ENCODE measurements around the gene HLTF. TPM values are rescaled to one million over a fixed set of nuclear protein-coding genes. Genes with fewer than 3 reads are reported as not detected.
A peak's percentile ranks its signal among the peaks of the same experiment; 100 is the strongest.

The HLTF gene
- total RNA-seq, 2 donors from 2014 or later: 27.5 to 33.6 TPM

- H3K4me1 ChIP-seq (ENCODE audit: control insufficient read depth in 1 of 2, low read depth in 2 of 2): peaks cover under 1 to 3% of the 10 kb centered on the region in 2 donors
- TF ChIP-seq, protein P1, sequence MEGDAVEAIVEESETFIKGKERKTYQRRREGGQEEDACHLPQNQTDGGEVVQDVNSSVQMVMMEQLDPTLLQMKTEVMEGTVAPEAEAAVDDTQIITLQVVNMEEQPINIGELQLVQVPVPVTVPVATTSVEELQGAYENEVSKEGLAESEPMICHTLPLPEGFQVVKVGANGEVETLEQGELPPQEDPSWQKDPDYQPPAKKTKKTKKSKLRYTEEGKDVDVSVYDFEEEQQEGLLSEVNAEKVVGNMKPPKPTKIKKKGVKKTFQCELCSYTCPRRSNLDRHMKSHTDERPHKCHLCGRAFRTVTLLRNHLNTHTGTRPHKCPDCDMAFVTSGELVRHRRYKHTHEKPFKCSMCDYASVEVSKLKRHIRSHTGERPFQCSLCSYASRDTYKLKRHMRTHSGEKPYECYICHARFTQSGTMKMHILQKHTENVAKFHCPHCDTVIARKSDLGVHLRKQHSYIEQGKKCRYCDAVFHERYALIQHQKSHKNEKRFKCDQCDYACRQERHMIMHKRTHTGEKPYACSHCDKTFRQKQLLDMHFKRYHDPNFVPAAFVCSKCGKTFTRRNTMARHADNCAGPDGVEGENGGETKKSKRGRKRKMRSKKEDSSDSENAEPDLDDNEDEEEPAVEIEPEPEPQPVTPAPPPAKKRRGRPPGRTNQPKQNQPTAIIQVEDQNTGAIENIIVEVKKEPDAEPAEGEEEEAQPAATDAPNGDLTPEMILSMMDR (IDR thresholded peaks at IDR 0.05): no peak
- no peak overlapping the region for H3K4me3 ChIP-seq
- DNase-seq (ENCODE audit: low spot score) (no peak), ATAC-seq (ENCODE audit: insufficient number of reproducible peaks, low FRiP score, low read depth) (no peak)
- H3K27ac ChIP-seq: no peak overlapping the region
- no peaks in the 10 kb centered on the region for H3K36me3 ChIP-seq
- no peaks in the 10 kb centered on the region for H3K27me3 ChIP-seq (replicated peaks; ENCODE audit: insufficient read depth)
- no peaks in the 10 kb centered on the region for H3K9me3 ChIP-seq
These were observed 36.6 kb upstream of the HLTF start for GRCh38 chr3:149122721-149123578.

- TF ChIP-seq, protein P1 (IDR thresholded peaks at IDR 0.05): peak; percentile 61
- Histone ChIP-seq H3K4me3 (no peak overlapping the region), H3K9me3 (no peaks in the 10 kb centered on the region), H3K27ac (peak overlapping the region in 1 of 2 donors; percentile 36), H3K4me1 (ENCODE audit: control insufficient read depth in 1 of 2, low read depth in 2 of 2) (peaks cover 6 to 7% of the 10 kb centered on the region in 2 donors), H3K36me3 (no peaks in the 10 kb centered on the region), H3K27me3 (replicated peaks; ENCODE audit: insufficient read depth) (no peaks in the 10 kb centered on the region)
- ATAC-seq (ENCODE audit: insufficient number of reproducible peaks, low FRiP score, low read depth) (no peak), DNase-seq (ENCODE audit: low spot score) (no peak)
These were observed 34.0 kb upstream of the HLTF start for GRCh38 chr3:149120051-149120972.

GRCh38 chr3:149119466-149119865, 33.1 kb upstream of the HLTF start:
- H3K9me3 ChIP-seq: no peaks in the 10 kb centered on the region
- H3K4me3 ChIP-seq: no peak overlapping the region
- ATAC-seq (ENCODE audit: insufficient number of reproducible peaks, low FRiP score, low read depth): no peak
- H3K4me1 ChIP-seq (ENCODE audit: control insufficient read depth in 1 of 2, low read depth in 2 of 2): peaks cover 11 to 14% of the 10 kb centered on the region in 2 donors
- no peaks in the 10 kb centered on the region for H3K36me3 ChIP-seq
- no peak for DNase-seq (ENCODE audit: low spot score)
- TF ChIP-seq, protein P1 (IDR thresholded peaks at IDR 0.05): no peak
- H3K27me3 ChIP-seq (replicated peaks; ENCODE audit: insufficient read depth): no peaks in the 10 kb centered on the region
- no peak overlapping the region for H3K27ac ChIP-seq

DNA sequence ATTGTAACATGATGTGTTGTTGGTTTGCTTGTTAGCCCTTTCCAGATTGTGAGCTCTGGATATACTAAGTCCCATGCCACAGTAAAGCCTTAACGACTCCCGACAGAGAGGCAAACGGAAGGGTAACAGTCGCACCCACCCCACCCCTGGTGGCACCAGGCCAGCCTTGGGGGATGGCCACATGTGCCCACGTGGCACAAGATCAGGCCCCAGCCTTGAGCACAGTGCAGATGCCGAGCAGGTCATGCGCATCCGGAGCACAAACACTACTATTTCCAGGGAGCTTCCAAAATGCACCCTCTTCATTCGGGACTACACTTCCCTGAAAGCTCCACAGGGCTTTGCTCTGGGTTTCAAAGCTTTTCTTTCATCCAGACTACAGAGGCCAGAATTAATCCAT, 32.4 kb upstream of the HLTF start:
- TF ChIP-seq, protein P1 (IDR thresholded peaks at IDR 0.05): no peak
- Histone ChIP-seq H3K9me3 (no peaks in the 10 kb centered on the region), H3K36me3 (no peaks in the 10 kb centered on the region), H3K4me1 (ENCODE audit: control insufficient read depth in 1 of 2, low read depth in 2 of 2) (peaks cover 15 to 21% of the 10 kb centered on the region in 2 donors), H3K4me3 (no peak overlapping the region), H3K27me3 (replicated peaks; ENCODE audit: insufficient read depth) (no peaks in the 10 kb centered on the region), H3K27ac (no peak overlapping the region)
- no peak for ATAC-seq (ENCODE audit: insufficient number of reproducible peaks, low FRiP score, low read depth)
- no peak for DNase-seq (ENCODE audit: low spot score)

DNA sequence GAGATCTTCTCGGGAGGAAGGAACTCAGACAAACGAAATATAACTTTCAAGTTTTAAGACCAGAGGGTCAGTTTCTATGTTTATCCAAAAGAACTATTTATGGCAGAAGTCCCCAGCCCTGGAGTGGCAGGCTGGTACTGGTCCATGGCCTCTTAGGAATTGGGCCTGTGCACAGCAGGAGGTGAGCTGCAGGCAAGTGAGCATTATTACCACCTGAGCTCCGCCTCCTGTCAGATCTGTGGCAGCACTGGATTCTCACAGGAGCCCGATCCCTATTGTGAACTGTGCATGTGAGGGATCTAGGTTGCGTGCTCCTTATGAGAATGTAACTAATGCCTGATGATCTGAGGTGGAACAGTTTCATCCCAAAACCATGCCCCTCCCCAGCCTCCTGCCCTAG, 28.8 kb upstream of the HLTF start:
- Histone ChIP-seq H3K27me3 (replicated peaks; ENCODE audit: insufficient read depth) (no peaks in the 10 kb centered on the region), H3K4me3 (no peak overlapping the region), H3K27ac (peak overlapping the region; percentile 52 to 73), H3K4me1 (ENCODE audit: control insufficient read depth in 1 of 2, low read depth in 2 of 2) (peaks cover 12 to 21% of the 10 kb centered on the region in 2 donors), H3K9me3 (no peaks in the 10 kb centered on the region), H3K36me3 (no peaks in the 10 kb centered on the region)
- ATAC-seq (ENCODE audit: insufficient number of reproducible peaks, low FRiP score, low read depth): no peak
- TF ChIP-seq, protein P1 (IDR thresholded peaks at IDR 0.05): no peak
- no peak for DNase-seq (ENCODE audit: low spot score)

Data from thoracic aorta (tissue), 2 donors.